Tibial nerve (tissue), 3 donors: ENCODE data around the gene SIX6.

Source experiments
- POLR2A ChIP-seq, 2 donors: fragments of 450-650 bp; IDR thresholded peaks; one replicate each; pipeline ENCODE4 v1.6.1; 2017; ENCODE audit warnings: antibody characterized with exemption in 2 of 2, mild to moderate bottlenecking in 2 of 2, moderate library complexity in 2 of 2
- TF ChIP-seq, protein P1 (sequence below), 5 experiments: fragments of 200-600 bp in 3 of 5; fragments of 450-650 bp in 2 of 5; sonication (generic) in 3 of 5; IDR thresholded peaks; one replicate each; pipeline ENCODE4 v1.5.1; 2016 to 2019; ENCODE audit warnings: antibody characterized with exemption in 5 of 5, mild to moderate bottlenecking in 3 of 5, moderate library complexity in 2 of 5

DNA sequence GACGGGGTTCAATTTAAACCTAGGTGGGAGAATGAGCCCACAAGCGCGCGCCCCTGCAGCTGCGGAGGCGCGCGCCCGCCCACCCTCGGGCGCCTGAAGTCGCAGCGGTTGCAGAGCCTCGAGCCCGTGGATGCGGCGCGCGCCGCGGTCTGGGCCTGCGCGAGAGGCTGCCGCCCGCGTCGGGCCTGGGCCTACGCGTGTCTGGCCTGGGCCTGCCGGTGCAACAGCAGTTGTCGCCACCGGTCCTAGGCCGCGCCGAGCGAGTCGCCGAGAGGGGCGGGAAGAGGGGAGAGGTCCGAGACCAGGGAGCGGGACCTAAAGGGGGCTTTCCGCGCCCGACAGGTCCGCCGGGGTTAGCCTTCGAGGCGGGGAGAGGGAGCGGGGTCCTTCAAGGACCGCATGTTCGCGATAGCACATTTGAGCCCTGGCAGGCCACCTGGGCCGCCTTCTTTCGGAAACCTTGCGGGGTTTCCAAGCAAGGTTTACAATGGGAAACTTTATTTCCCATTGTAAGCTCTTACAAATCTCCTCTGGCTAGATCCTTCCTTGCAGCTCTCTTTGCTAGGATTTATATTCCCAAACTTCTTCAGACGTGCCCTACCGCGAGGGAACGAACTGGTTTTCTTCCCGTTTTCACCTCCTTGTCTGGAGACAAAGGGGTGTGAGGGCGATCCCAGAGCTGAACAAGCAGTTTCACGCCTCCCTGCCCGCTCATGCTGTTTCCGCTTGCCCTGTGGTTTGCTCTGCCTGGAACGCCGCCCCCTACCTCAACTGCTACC lies 6.8 kb downstream of the SIX6 start:
- TF ChIP-seq, protein P1, sequence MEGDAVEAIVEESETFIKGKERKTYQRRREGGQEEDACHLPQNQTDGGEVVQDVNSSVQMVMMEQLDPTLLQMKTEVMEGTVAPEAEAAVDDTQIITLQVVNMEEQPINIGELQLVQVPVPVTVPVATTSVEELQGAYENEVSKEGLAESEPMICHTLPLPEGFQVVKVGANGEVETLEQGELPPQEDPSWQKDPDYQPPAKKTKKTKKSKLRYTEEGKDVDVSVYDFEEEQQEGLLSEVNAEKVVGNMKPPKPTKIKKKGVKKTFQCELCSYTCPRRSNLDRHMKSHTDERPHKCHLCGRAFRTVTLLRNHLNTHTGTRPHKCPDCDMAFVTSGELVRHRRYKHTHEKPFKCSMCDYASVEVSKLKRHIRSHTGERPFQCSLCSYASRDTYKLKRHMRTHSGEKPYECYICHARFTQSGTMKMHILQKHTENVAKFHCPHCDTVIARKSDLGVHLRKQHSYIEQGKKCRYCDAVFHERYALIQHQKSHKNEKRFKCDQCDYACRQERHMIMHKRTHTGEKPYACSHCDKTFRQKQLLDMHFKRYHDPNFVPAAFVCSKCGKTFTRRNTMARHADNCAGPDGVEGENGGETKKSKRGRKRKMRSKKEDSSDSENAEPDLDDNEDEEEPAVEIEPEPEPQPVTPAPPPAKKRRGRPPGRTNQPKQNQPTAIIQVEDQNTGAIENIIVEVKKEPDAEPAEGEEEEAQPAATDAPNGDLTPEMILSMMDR (IDR thresholded peaks at IDR 0.05) = no peak
- TF ChIP-seq POLR2A (IDR thresholded peaks at IDR 0.05) = no peak
